Suprapubic skin (tissue), 3 donors: ENCODE measurements around the gene LRP1B.

Experiments used
- EP300 ChIP-seq: sonication (generic); formaldehyde crosslinking; IDR thresholded peaks from one replicate; pipeline ENCODE4 v1.6.1; 2017; ENCODE audit warnings: antibody characterized with exemption
- POLR2A ChIP-seq, 2 donors: fragments of 450-650 bp; IDR thresholded peaks; one replicate each; pipeline ENCODE4 v1.6.1; 2017; ENCODE audit warnings: antibody characterized with exemption in 2 of 2, mild to moderate bottlenecking in 2 of 2, moderate library complexity in 2 of 2
- TF ChIP-seq, protein P1 (sequence below), 2 donors: fragments of 200-600 bp in 1 of 2; fragments of 450-650 bp in 1 of 2; sonication (generic) in 1 of 2; IDR thresholded peaks; one replicate each; pipeline ENCODE4 v1.5.1; 2016 to 2019; ENCODE audit warnings: antibody characterized with exemption in 2 of 2, mild to moderate bottlenecking in 1 of 2, moderate library complexity in 1 of 2

DNA sequence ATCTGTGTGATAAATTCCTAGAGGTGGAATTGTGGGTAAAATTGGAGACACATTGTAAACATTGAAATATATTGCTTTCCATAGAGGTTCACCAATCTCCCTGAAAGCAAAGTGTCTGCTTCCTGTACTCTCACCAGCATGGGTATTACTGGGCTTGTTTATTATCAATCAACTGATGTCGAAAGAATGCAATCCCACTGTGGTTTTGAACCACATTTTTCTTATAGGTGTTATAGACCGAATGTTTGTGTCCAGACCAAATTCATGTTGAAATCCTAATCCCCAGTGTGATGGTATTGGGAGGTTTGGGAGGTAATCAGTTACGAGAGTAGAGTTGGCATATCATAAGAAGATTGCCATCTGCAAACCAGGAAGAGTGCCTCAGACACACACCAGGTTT is 1212.4 kb downstream of the LRP1B start:
- TF ChIP-seq, protein P1, sequence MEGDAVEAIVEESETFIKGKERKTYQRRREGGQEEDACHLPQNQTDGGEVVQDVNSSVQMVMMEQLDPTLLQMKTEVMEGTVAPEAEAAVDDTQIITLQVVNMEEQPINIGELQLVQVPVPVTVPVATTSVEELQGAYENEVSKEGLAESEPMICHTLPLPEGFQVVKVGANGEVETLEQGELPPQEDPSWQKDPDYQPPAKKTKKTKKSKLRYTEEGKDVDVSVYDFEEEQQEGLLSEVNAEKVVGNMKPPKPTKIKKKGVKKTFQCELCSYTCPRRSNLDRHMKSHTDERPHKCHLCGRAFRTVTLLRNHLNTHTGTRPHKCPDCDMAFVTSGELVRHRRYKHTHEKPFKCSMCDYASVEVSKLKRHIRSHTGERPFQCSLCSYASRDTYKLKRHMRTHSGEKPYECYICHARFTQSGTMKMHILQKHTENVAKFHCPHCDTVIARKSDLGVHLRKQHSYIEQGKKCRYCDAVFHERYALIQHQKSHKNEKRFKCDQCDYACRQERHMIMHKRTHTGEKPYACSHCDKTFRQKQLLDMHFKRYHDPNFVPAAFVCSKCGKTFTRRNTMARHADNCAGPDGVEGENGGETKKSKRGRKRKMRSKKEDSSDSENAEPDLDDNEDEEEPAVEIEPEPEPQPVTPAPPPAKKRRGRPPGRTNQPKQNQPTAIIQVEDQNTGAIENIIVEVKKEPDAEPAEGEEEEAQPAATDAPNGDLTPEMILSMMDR (IDR thresholded peaks at IDR 0.05), result no peak
- TF ChIP-seq POLR2A (IDR thresholded peaks at IDR 0.05) (no peak), EP300 (no peak)
